Measurements from ENCODE around the gene ZFAND4.

The ZFAND4 gene

GRCh38 chr10:45589009-45589408, 83.6 kb downstream of the ZFAND4 start:
- H3K9ac ChIP-seq (ENCODE audit: low read length): no peak overlapping the region
- H3K4me3 ChIP-seq (ENCODE audit: insufficient read depth, low read length, poor library complexity, severe bottlenecking): no peak overlapping the region
- no peak for TF ChIP-seq CTCF (IDR thresholded peaks at IDR 0.05; ENCODE audit: insufficient read depth, low read length, poor library complexity, severe bottlenecking)
- no peak for TF ChIP-seq EZH2phosphoT487 (conservative IDR thresholded peaks at IDR 0.05; ENCODE audit: low read length)
- peaks cover 7% of the 10 kb centered on the region; the same call in 1 of the 2 replicates for H3F3A ChIP-seq (ENCODE audit: insufficient read depth)
- peaks cover 10% of the 10 kb centered on the region; the same call in 1 of the 2 replicates for H3K36me3 ChIP-seq (ENCODE audit: low read length)
- no peak overlapping the region for H3K4me2 ChIP-seq (ENCODE audit: low read depth, low read length, poor library complexity, severe bottlenecking)
- H2AFZ ChIP-seq (ENCODE audit: low read depth, low read length, severe bottlenecking): no peak overlapping the region
- no peaks in the 10 kb centered on the region for H3K27me3 ChIP-seq (ENCODE audit: low read length)
- H3K9me3 ChIP-seq (ENCODE audit: insufficient read depth, low read length): peaks cover 9% of the 10 kb centered on the region; the same call in 1 of the 2 replicates
- no peak overlapping the region for H3K27ac ChIP-seq (ENCODE audit: low read depth, low read length)
- H4K20me1 ChIP-seq (ENCODE audit: low read depth, low read length): no peaks in the 10 kb centered on the region; the same call in 1 of the 2 replicates
- no peaks in the 10 kb centered on the region for H3K9me2 ChIP-seq (replicated peaks; ENCODE audit: insufficient read depth, low read length)
- no peaks in the 10 kb centered on the region for H3K79me2 ChIP-seq (ENCODE audit: insufficient read depth, low read length)

- Histone ChIP-seq H3F3A (ENCODE audit: insufficient read depth) (no peaks in the 10 kb centered on the region), H3K9ac (ENCODE audit: low read length) (no peak overlapping the region), H3K27ac (ENCODE audit: low read depth, low read length) (no peak overlapping the region), H2AFZ (ENCODE audit: low read depth, low read length, severe bottlenecking) (no peak overlapping the region), H4K20me1 (ENCODE audit: low read depth, low read length) (no peaks in the 10 kb centered on the region; the same call in 1 of the 2 replicates), H3K4me3 (ENCODE audit: insufficient read depth, low read length, poor library complexity, severe bottlenecking) (no peak overlapping the region), H3K9me2 (replicated peaks; ENCODE audit: insufficient read depth, low read length) (no peaks in the 10 kb centered on the region), H3K27me3 (ENCODE audit: low read length) (no peaks in the 10 kb centered on the region), H3K9me3 (ENCODE audit: insufficient read depth, low read length) (peaks cover 9% of the 10 kb centered on the region; the same call in 1 of the 2 replicates), H3K36me3 (ENCODE audit: low read length) (peaks cover 10% of the 10 kb centered on the region; the same call in 1 of the 2 replicates), H3K4me2 (ENCODE audit: low read depth, low read length, poor library complexity, severe bottlenecking) (no peak overlapping the region), H3K79me2 (ENCODE audit: insufficient read depth, low read length) (peaks cover under 1% of the 10 kb centered on the region; the same call in 1 of the 2 replicates)
- TF ChIP-seq CTCF (IDR thresholded peaks at IDR 0.05; ENCODE audit: insufficient read depth, low read length, poor library complexity, severe bottlenecking) (no peak), EZH2phosphoT487 (conservative IDR thresholded peaks at IDR 0.05; ENCODE audit: low read length) (no peak)
These were observed 86.3 kb downstream of the ZFAND4 start for GRCh38 chr10:45586028-45586824.

- Histone ChIP-seq H3F3A (ENCODE audit: insufficient read depth) (no peaks in the 10 kb centered on the region), H3K4me3 (ENCODE audit: insufficient read depth, low read length, poor library complexity, severe bottlenecking) (no peak overlapping the region), H3K4me2 (ENCODE audit: low read depth, low read length, poor library complexity, severe bottlenecking) (no peak overlapping the region), H3K9me3 (ENCODE audit: insufficient read depth, low read length) (peaks cover 8% of the 10 kb centered on the region; the same call in 1 of the 2 replicates), H3K36me3 (ENCODE audit: low read length) (peaks cover 10% of the 10 kb centered on the region; the same call in 1 of the 2 replicates), H3K27me3 (ENCODE audit: low read length) (no peaks in the 10 kb centered on the region), H2AFZ (ENCODE audit: low read depth, low read length, severe bottlenecking) (no peak overlapping the region), H3K9ac (ENCODE audit: low read length) (no peak overlapping the region), H3K9me2 (replicated peaks; ENCODE audit: insufficient read depth, low read length) (no peaks in the 10 kb centered on the region), H3K79me2 (ENCODE audit: insufficient read depth, low read length) (peaks cover 5% of the 10 kb centered on the region), H3K27ac (ENCODE audit: low read depth, low read length) (no peak overlapping the region), H4K20me1 (ENCODE audit: low read depth, low read length) (no peaks in the 10 kb centered on the region; the same call in 1 of the 2 replicates)
- TF ChIP-seq CTCF (IDR thresholded peaks at IDR 0.05; ENCODE audit: insufficient read depth, low read length, poor library complexity, severe bottlenecking): no peak
- no peak for TF ChIP-seq EZH2phosphoT487 (conservative IDR thresholded peaks at IDR 0.05; ENCODE audit: low read length)
These were observed 87.4 kb downstream of the ZFAND4 start for GRCh38 chr10:45585131-45585530.
